Prostate gland (tissue), 2 donors: ENCODE results near the gene SPINK8. TPM values are rescaled to one million over a fixed set of nuclear protein-coding genes. Genes with fewer than 3 reads are reported as not detected.
A peak's percentile ranks its signal among the peaks of the same experiment; 100 is the strongest.

ENCODE experiments used
- DNase-seq: peaks from one replicate; pipeline ENCODE4 v3.0.0-alpha.2; 2019; ENCODE audit warnings: low spot score
- H3K27ac ChIP-seq, 2 donors: fragments of 200-600 bp; sonication (generic); 2 replicates each; pipeline ENCODE4 v1.5.1; 2017 to 2019
- H3K27me3 ChIP-seq: fragments of 200-600 bp; sonication (generic); replicated peaks from 2 replicates; pipeline ENCODE4 v1.5.1; 2019; ENCODE audit not compliant: insufficient read depth
- H3K36me3 ChIP-seq, 2 donors: fragments of 200-600 bp; sonication (generic); 1 replicate in 1 of 2; 2 replicates in 1 of 2; pipeline versions ENCODE4 v1.5.1 to v1.8.1; 2017 to 2019
- H3K4me1 ChIP-seq: fragments of 200-600 bp; sonication (generic); replicated peaks from 2 replicates; pipeline ENCODE4 v1.5.1; 2019
- H3K4me3 ChIP-seq, 2 donors: fragments of 200-600 bp; sonication (generic); 2 replicates each; pipeline ENCODE4 v1.5.1; 2017 to 2019
- H3K9me3 ChIP-seq: fragments of 200-600 bp; sonication (generic); 2 replicates; pipeline ENCODE4 v1.5.1; 2017
- CTCF ChIP-seq, 4 experiments: fragments of 200-600 bp in 2 of 4; fragments of 450-650 bp in 2 of 4; sonication (generic) in 2 of 4; IDR thresholded peaks; 1 replicate in 3 of 4; 2 replicates in 1 of 4; pipeline ENCODE4 v1.5.1; 2016 to 2019; ENCODE audit warnings: antibody characterized with exemption in 4 of 4, mild to moderate bottlenecking in 2 of 4, moderate library complexity in 2 of 4
- POLR2A ChIP-seq: fragments of 450-650 bp; IDR thresholded peaks from one replicate; pipeline ENCODE4 v1.6.1; 2016; ENCODE audit warnings: antibody characterized with exemption, mild to moderate bottlenecking
- POLR2AphosphoS5 ChIP-seq: sonication (generic); formaldehyde crosslinking; IDR thresholded peaks from one replicate; pipeline ENCODE4 v1.6.1; 2017; ENCODE audit warnings: antibody characterized with exemption
- WGBS: methylation state at CpG from one replicate; pipeline ENCODE4 v1.1.5; 2018; 5-methylcytosine and 5-hydroxymethylcytosine counted together
- intact Hi-C: fragments of 100-400 bp; cut with DNase I; formaldehyde crosslinking; loops from one replicate; pipeline ENCODE4 v1.14.2; 2022
- total RNA-seq, 2 donors: library from RNA; depleted of rRNA; stranded (reverse); fragments of >200 nt; gene quantifications; one replicate each; pipeline ENCODE4 v1.1.0, GENCODE V29; 2016

Gene SPINK8
- total RNA-seq, 2 donors from 2014 or later: 4.9 TPM; not detected in 1

- H3K4me1 ChIP-seq: no peaks in the 10 kb centered on the region
- intact Hi-C loops: no loop called here
- H3K27ac ChIP-seq: no peak overlapping the region
- no peaks in the 10 kb centered on the region for H3K9me3 ChIP-seq
- no peaks in the 10 kb centered on the region for H3K27me3 ChIP-seq
- no peak for TF ChIP-seq CTCF (IDR thresholded peaks at IDR 0.05)
- TF ChIP-seq POLR2AphosphoS5: no peak
- no peak for TF ChIP-seq POLR2A
- DNase-seq: no peak
- no peak overlapping the region for H3K4me3 ChIP-seq
- H3K36me3 ChIP-seq: no peaks in the 10 kb centered on the region
- 91% methylated on average over 4 of the region's 4 CpGs for WGBS
These were observed 20.5 kb upstream of the SPINK8 start for GRCh38 chr3:48353987-48354386.

- no peak overlapping the region for H3K4me3 ChIP-seq
- no peaks in the 10 kb centered on the region for H3K9me3 ChIP-seq
- intact Hi-C loops: no loop called here
- no peaks in the 10 kb centered on the region for H3K4me1 ChIP-seq
- no peaks in the 10 kb centered on the region for H3K36me3 ChIP-seq
- DNase-seq: peak; percentile 25
- no peak for TF ChIP-seq POLR2AphosphoS5
- TF ChIP-seq CTCF (IDR thresholded peaks at IDR 0.05): no peak
- 43% methylated on average over 6 of the region's 6 CpGs for WGBS
- H3K27me3 ChIP-seq: no peaks in the 10 kb centered on the region
- H3K27ac ChIP-seq: no peak overlapping the region
These were observed 19.1 kb upstream of the SPINK8 start for GRCh38 chr3:48352546-48352945.

GRCh38 chr3:48347500-48347899 is 14.0 kb upstream of the SPINK8 start:
- no peak for DNase-seq
- H3K4me3 ChIP-seq: no peak overlapping the region
- TF ChIP-seq POLR2A (no peak), CTCF (IDR thresholded peaks at IDR 0.05) (no peak), POLR2AphosphoS5 (no peak)
- no peaks in the 10 kb centered on the region for H3K4me1 ChIP-seq
- no peaks in the 10 kb centered on the region for H3K27me3 ChIP-seq
- no peaks in the 10 kb centered on the region for H3K9me3 ChIP-seq
- no peaks in the 10 kb centered on the region for H3K36me3 ChIP-seq
- intact Hi-C loops: no loop called here
- WGBS: 88% methylated on average over 3 of the region's 3 CpGs
- H3K27ac ChIP-seq: no peak overlapping the region

GRCh38 chr3:48345946-48346572 is 12.6 kb upstream of the SPINK8 start:
- Histone ChIP-seq H3K4me1 (no peaks in the 10 kb centered on the region), H3K4me3 (no peak overlapping the region), H3K27ac (no peak overlapping the region), H3K9me3 (no peaks in the 10 kb centered on the region), H3K27me3 (no peaks in the 10 kb centered on the region), H3K36me3 (no peaks in the 10 kb centered on the region)
- TF ChIP-seq CTCF (IDR thresholded peaks at IDR 0.05): no peak
- TF ChIP-seq POLR2AphosphoS5: no peak
- TF ChIP-seq POLR2A: no peak
- no peak for DNase-seq
- intact Hi-C loops: no loop called here
- 69% methylated on average over 2 of the region's 2 CpGs for WGBS

- Histone ChIP-seq H3K9me3 (no peaks in the 10 kb centered on the region), H3K4me1 (no peaks in the 10 kb centered on the region), H3K27ac (no peak overlapping the region), H3K36me3 (no peaks in the 10 kb centered on the region), H3K27me3 (no peaks in the 10 kb centered on the region), H3K4me3 (no peak overlapping the region)
- intact Hi-C loops: no loop called here
- DNase-seq: no peak
- WGBS: 46% methylated on average over 1 of the region's 1 CpG
- TF ChIP-seq CTCF (IDR thresholded peaks at IDR 0.05): no peak
- no peak for TF ChIP-seq POLR2AphosphoS5
- TF ChIP-seq POLR2A: no peak
These were observed 11.5 kb upstream of the SPINK8 start for GRCh38 chr3:48344867-48345507.
